D721Med (cell line): ENCODE measurements around the gene BRK1.

Experiments
- DNase-seq: peaks from one replicate; pipeline ENCODE4 v3.0.0; 2011; ENCODE audit warnings: low spot score; ENCODE audit not compliant: insufficient read length
- FAIRE-seq: peaks from 2 replicates; lab custom pipeline; 2011; peaks lifted over from hg19 to GRCh38; lab: Jason Lieb, UNC
- CTCF ChIP-seq: IDR thresholded peaks from 2 replicates; pipeline ENCODE4 v1.5.1; 2012; ENCODE audit warnings: mild to moderate bottlenecking, control low read depth; ENCODE audit not compliant: insufficient read depth; ENCODE audit errors: missing control alignments

The BRK1 gene

GRCh38 chr3:10145685-10146084 is 30.2 kb downstream of the BRK1 start:
- DNase-seq (no peak), FAIRE-seq (no peak)
- TF ChIP-seq CTCF, result no peak

- no peak for TF ChIP-seq CTCF
- FAIRE-seq, result no peak
- DNase-seq, result no peak
Observed at GRCh38 chr3:10149226-10149625, 33.8 kb downstream of the BRK1 start.

GRCh38 chr3:10150987-10151386 is 35.5 kb downstream of the BRK1 start:
- no peak for DNase-seq
- TF ChIP-seq CTCF, result no peak
- FAIRE-seq, result no peak

- no peak for TF ChIP-seq CTCF
- DNase-seq, result no peak
- no peak for FAIRE-seq
Observed at GRCh38 chr3:10154335-10155122, 39.1 kb downstream of the BRK1 start.

- DNase-seq (no peak), FAIRE-seq (no peak)
- no peak for TF ChIP-seq CTCF
Observed at GRCh38 chr3:10155123-10155472, 39.6 kb downstream of the BRK1 start.

- FAIRE-seq, result no peak
Observed at GRCh38 chr3:10155658-10156057, 40.2 kb downstream of the BRK1 start.

More at GRCh38 chr3:10155658-10156057, 40.2 kb downstream of the BRK1 start:
- no peak for DNase-seq
- no peak for TF ChIP-seq CTCF
